HEK293T (cell line): ENCODE results near the gene CYB5R3.
A peak's percentile ranks its signal among the peaks of the same experiment; 100 is the strongest.
"Not testable (repeated sequence)": the region's sequence is repeated elsewhere in the genome, so short reads cannot be mapped to it uniquely, and the experiment has no call there.

Experiments
- CTCF ChIA-PET: fragments of 350-600 bp; formaldehyde crosslinking; extraction: SDS; loops from one replicate; lab custom pipeline; 2021; ENCODE audit warnings: antibody characterized with exemption, inconsistent platforms; lab: Yijun Ruan, JAX
- POLR2A ChIA-PET: fragments of 350-600 bp; formaldehyde crosslinking; extraction: SDS; loops from one replicate; lab custom pipeline; 2020; ENCODE audit warnings: antibody characterized with exemption, inconsistent platforms; lab: Yijun Ruan, JAX
- DNase-seq: peaks from one replicate; pipeline ENCODE4 v3.0.0; 2012; ENCODE audit warnings: mixed read lengths; ENCODE audit errors: extremely low spot score
- ARNT ChIP-seq: fragments of 450-650 bp; IDR thresholded peaks from 2 replicates; pipeline ENCODE4 v1.6.1; 2017; ENCODE audit warnings: mild to moderate bottlenecking
- BHLHE40 ChIP-seq: fragments of 450-650 bp; IDR thresholded peaks from 2 replicates; pipeline ENCODE4 v1.6.1; 2016; ENCODE audit warnings: mild to moderate bottlenecking, moderate library complexity, borderline replicate concordance
- CTBP1 ChIP-seq: fragments of 450-650 bp; IDR thresholded peaks from 2 replicates; pipeline ENCODE4 v1.6.1; 2016; ENCODE audit warnings: borderline replicate concordance
- ELF4 ChIP-seq: fragments of 450-650 bp; IDR thresholded peaks from 2 replicates; pipeline ENCODE4 v1.6.1; 2017; ENCODE audit warnings: antibody characterized with exemption
- FOXA1 ChIP-seq: fragments of 450-650 bp; IDR thresholded peaks from 2 replicates; pipeline ENCODE4 v1.6.1; 2016; ENCODE audit warnings: mild to moderate bottlenecking
- FOXK2 ChIP-seq: fragments of 450-650 bp; IDR thresholded peaks from 2 replicates; pipeline ENCODE4 v1.6.1; 2016; ENCODE audit warnings: mild to moderate bottlenecking
- FOXM1 ChIP-seq: fragments of 450-650 bp; IDR thresholded peaks from 2 replicates; pipeline ENCODE4 v1.6.1; 2017; ENCODE audit warnings: mild to moderate bottlenecking, borderline replicate concordance
- HDGF ChIP-seq: fragments of 450-650 bp; IDR thresholded peaks from 2 replicates; pipeline ENCODE4 v1.6.1; 2017; ENCODE audit warnings: antibody characterized with exemption, borderline replicate concordance
- L3MBTL2 ChIP-seq: fragments of 450-650 bp; conservative IDR thresholded peaks from 2 replicates; pipeline ENCODE4 v1.6.1; 2016; ENCODE audit warnings: mild to moderate bottlenecking
- LEF1 ChIP-seq: fragments of 450-650 bp; IDR thresholded peaks from 2 replicates; pipeline ENCODE4 v1.6.1; 2017; ENCODE audit warnings: mild to moderate bottlenecking, borderline replicate concordance
- NFRKB ChIP-seq: fragments of 450-650 bp; IDR thresholded peaks from 2 replicates; pipeline ENCODE4 v1.6.1; 2016; ENCODE audit warnings: mild to moderate bottlenecking, moderate library complexity
- SP1 ChIP-seq: fragments of 450-650 bp; IDR thresholded peaks from 2 replicates; pipeline ENCODE4 v1.6.1; 2017
- SUZ12 ChIP-seq: fragments of 450-650 bp; IDR thresholded peaks from 2 replicates; pipeline ENCODE4 v1.6.1; 2016; ENCODE audit warnings: mild to moderate bottlenecking
- TARDBP ChIP-seq: fragments of 450-650 bp; IDR thresholded peaks from 2 replicates; pipeline ENCODE4 v1.6.1; 2016
- ZNF384 ChIP-seq: fragments of 450-650 bp; IDR thresholded peaks from 2 replicates; pipeline ENCODE4 v1.6.1; 2016
- TF ChIP-seq, protein P1 (sequence below): fragments of 450-650 bp; IDR thresholded peaks from 2 replicates; pipeline ENCODE4 v1.6.1; 2016

Gene CYB5R3

DNA sequence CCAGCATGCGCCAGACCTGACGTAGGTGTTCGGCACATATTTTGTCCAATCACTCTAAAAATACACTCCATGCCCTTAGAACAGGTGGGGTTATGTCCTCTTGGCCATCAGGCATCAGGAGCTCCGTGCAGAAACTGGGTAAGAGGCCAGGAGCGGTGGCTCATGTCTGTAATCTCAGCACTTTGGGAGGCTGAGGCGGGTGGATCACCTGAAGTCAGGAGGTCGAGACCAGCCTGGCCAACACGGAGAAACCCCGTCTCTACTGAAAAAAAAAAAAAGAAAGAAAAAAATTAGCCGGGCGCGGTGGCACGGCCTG lies 33.4 kb downstream of the CYB5R3 start:
- CTCF ChIA-PET, DNase-seq: not testable (repeated sequence)
- POLR2A ChIA-PET, result interaction anchor here (0.5 to 3.3 kb wide), 15 partner anchors 9 to 427 kb away, joined by 3 to 24 read pairs (median 9); partner anchors contain the start of genes ARFGAP3 and CYB5R3
- peak; percentile 48; the same call in 1 of the 2 replicates for TF ChIP-seq ZNF384

DNA sequence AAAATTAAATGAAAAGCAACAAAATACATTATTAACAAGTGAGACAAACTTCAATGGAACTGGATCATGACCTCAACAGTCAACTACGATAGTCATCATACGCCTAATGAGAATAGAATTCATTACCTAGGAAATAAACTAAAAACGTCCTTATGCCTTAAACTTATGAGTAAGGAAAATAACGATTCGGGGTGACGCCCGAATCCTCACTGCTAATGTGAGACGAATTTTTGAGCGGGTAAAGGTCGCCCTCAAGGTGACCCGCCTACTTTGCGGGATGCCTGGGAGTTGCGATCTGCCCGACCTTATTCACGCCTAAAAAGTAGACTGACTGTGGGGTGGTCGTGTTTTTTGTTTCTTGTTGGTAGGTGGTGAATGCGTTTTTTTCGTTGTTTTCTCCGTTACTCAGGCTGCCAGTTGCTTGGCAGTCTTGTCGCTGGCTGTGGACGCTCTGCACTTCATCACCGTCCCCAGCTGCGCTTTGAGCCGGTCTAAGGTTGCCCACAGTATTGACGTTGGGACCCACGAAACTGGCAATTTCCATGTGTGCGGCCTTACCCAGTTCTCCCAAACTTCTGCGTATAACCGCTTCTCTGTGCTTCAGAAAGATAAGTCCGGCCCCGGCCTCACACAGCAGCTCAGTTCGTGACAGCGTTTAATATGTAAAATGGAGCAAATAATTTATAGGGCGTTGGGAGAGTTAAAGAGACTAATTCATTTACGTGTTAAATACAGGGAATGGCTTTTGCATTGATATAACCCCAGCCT lies 33.9 kb downstream of the CYB5R3 start:
- ChIA-PET CTCF (no interaction called here), POLR2A (interaction anchor here (0.7 to 3.3 kb wide), 27 partner anchors 9 to 249 kb away, joined by 3 to 24 read pairs (median 5); partner anchors contain the start of genes ARFGAP3 and CYB5R3)
- TF ChIP-seq SP1 (no peak), FOXM1 (peak; percentile 44; the same call in 1 of the 2 replicates), CTBP1 (peak; percentile 81), FOXK2 (peak; percentile 90), FOXA1 (no peak), ARNT (peak; percentile 86), BHLHE40 (peak; percentile 58; the same call in 1 of the 2 replicates), SUZ12 (no peak; the same call in 1 of the 2 replicates), HDGF (no peak), NFRKB (peak; percentile 76), ZNF384 (peak; percentile 94), ELF4 (peak; percentile 100), LEF1 (peak; percentile 77; the same call in 1 of the 2 replicates), TARDBP (peak; percentile 85), L3MBTL2 (peak; percentile 63)
- TF ChIP-seq, protein P1, sequence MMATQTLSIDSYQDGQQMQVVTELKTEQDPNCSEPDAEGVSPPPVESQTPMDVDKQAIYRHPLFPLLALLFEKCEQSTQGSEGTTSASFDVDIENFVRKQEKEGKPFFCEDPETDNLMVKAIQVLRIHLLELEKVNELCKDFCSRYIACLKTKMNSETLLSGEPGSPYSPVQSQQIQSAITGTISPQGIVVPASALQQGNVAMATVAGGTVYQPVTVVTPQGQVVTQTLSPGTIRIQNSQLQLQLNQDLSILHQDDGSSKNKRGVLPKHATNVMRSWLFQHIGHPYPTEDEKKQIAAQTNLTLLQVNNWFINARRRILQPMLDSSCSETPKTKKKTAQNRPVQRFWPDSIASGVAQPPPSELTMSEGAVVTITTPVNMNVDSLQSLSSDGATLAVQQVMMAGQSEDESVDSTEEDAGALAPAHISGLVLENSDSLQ, result peak; percentile 78
- peak; percentile 79 for DNase-seq

DNA sequence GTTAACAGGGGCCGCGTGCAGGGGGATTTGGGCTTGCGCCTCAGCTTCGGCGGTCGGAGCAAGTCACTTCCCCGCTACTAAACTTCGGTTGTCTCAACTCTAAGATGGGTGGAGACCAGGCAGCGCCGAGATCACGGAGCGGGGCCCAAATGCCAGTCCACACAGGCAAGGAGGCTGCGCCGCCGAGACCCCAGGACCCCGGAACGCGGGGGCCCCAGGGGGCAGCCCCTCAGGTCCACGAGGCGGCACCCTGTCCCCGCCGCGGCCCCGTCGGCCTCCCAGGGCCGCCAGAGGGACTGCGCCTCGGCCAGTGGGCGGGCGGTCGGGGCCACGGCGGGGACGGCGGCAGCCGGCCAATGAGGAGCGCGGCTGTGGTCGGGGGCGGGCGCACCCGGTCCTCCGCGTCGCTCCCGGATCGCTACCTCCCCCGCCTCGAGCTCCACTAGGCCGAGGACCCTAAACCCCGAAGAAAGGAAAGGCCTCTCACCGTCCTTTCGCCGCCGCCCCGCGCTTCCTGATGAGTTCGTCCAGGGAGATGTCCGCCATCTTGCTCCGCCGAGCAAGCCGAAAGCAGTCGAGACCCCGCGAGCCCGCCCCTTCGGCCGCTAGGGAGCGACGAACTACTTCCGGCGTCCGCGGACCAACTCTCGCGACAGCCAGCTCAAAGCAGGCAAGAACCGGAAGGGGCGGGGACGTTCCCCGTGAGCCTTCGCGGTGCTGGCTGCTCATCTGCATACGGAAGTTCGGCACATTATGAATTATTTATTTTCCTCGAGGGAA lies 34.7 kb downstream of the CYB5R3 start, which contains the start of gene POLDIP3:
Gene POLDIP3, minus strand, starts transcription at position 572 of the 780 bp plus-strand sequence. Its CDS starts 26 bp downstream, at position 546.
- DNase-seq, result peak; percentile 97
- POLR2A ChIA-PET, result interaction anchor here (0.6 to 3.3 kb wide), 29 partner anchors 8 to 197 kb away, joined by 3 to 24 read pairs (median 4); partner anchors contain the start of gene CYB5R3
- no peak for TF ChIP-seq FOXA1
- peak; percentile 67; the same call in 1 of the 2 replicates for TF ChIP-seq SP1
- TF ChIP-seq SUZ12, result no peak
- TF ChIP-seq HDGF, result no peak
- TF ChIP-seq LEF1, result 0 out of 2 replicates have a peak, but pooled peaks have one; percentile 28
- TF ChIP-seq ELF4, result no peak
- no peak for TF ChIP-seq ARNT
- no peak for TF ChIP-seq FOXK2
- peak; percentile 6; the same call in 1 of the 2 replicates for TF ChIP-seq NFRKB
- CTCF ChIA-PET, result no interaction called here

DNA sequence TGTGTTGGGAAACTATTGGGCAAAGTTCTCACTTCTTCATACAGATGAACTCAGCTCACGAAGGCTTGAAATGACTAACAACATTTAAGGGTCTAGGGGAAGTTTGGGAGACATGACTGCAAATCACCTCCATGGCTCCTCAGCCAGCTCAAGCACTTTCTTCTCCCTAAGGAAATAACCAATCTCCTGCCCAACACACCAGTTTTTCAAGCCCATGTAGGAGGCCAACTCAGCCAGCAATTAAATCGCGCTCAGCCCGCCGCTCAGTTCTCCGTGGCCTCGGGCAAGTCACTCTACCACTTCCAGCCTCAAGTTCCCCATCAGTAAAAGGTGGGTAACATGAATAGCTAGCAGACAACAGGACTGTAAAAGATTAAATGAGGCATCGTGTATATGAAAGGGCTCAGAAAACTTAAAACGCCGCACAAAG lies 35.3 kb downstream of the CYB5R3 start:
- DNase-seq, result no peak
- ChIA-PET POLR2A (interaction anchor here (0.9 to 3.3 kb wide), 12 partner anchors 9 to 106 kb away, joined by 3 to 24 read pairs (median 4); partner anchors contain the start of gene CYB5R3), CTCF (no interaction called here)
- TF ChIP-seq ELF4 (no peak), CTBP1 (no peak), ZNF384 (no peak), SP1 (no peak), TARDBP (no peak), FOXM1 (no peak), BHLHE40 (no peak), L3MBTL2 (no peak), NFRKB (no peak), FOXK2 (no peak)
- TF ChIP-seq, protein P1, result no peak

DNA sequence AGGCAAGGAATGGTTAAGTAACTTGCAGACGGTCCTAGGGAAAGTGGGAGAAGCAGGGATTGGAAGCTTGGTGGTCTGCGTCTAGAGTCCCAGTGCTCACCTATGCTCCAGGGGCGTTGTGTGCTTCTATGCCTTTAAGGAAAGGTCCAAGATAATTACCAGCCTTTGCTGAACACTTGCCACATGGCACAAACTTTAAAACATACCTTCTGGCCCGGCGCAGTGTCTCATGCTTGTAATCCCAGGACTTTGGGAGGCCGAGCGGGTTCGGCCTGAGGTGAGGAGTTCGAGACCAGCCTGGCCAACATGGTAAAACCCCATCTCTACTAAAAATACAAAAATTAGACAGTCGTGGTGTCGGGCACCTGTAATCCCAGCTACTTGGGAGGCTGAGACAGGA lies 36.9 kb downstream of the CYB5R3 start:
- no peak for TF ChIP-seq SP1
- no peak for TF ChIP-seq SUZ12
- TF ChIP-seq NFRKB, result no peak
- TF ChIP-seq BHLHE40, result no peak
- TF ChIP-seq ARNT, result no peak
- TF ChIP-seq HDGF, result no peak
- TF ChIP-seq FOXK2, result no peak
- TF ChIP-seq, protein P1, result no peak
- no peak for TF ChIP-seq FOXM1
- TF ChIP-seq CTBP1, result no peak
- TF ChIP-seq LEF1, result no peak
- no peak for TF ChIP-seq FOXA1
- CTCF ChIA-PET, result no interaction called here
- no peak for DNase-seq
- POLR2A ChIA-PET, result no interaction called here

DNA sequence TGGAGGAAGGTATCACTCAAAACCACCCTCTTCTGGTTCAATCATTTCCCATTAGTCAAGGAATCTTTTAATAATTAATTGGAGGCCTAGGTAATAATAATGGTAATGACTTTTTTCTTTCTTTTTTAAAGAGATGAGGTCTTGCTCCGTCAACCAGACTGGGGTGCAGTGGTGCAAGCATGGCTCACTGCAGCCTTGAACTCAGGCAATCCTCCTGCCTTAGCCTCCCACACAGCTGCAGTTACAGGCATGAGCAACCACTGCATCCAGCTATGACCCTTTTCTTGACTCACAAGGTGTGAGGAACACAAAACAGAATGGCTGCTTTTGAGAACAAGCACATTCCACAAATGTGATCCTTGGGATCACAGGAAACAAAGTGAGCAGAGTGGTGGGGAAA lies 38.1 kb downstream of the CYB5R3 start:
- ChIA-PET CTCF (no interaction called here), POLR2A (interaction anchor here (1.3 kb wide), 1 partner anchor 26 kb away, joined by 3 read pairs; no protein-coding TSS in a partner anchor)
- TF ChIP-seq FOXK2, result no peak
- no peak for TF ChIP-seq BHLHE40
- TF ChIP-seq TARDBP, result no peak
- no peak for TF ChIP-seq LEF1
- TF ChIP-seq FOXM1, result no peak
- no peak for TF ChIP-seq ELF4
- TF ChIP-seq, protein P1, result no peak
- TF ChIP-seq HDGF, result no peak
- no peak for TF ChIP-seq SUZ12
- TF ChIP-seq SP1, result no peak
- TF ChIP-seq ZNF384, result no peak
- no peak for TF ChIP-seq CTBP1
- no peak for TF ChIP-seq ARNT
- TF ChIP-seq FOXA1, result no peak
- TF ChIP-seq L3MBTL2, result no peak
- no peak for TF ChIP-seq NFRKB
- no peak for DNase-seq
